ENCODE data around the gene MACROD2.

DNA sequence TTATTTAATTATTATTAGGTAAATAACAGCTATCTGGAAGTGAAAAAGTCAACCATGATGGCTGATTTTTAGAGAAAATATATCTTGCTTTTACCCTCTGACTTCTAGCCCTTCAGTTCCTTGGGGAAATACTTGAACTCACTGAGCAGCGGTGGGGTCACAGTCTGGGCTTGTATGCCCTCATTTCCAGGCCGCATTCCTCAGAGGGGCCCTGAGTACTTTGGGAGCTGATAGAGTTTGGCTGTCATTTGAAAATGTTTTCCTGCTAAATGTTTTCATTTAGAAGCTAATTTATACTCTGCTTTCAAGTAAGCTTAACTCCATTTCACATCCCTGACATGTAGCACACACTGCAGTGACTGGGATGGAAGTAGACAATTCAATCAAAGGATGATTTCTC lies 1549.4 kb downstream of the MACROD2 start:
- TF ChIP-seq, protein P1, sequence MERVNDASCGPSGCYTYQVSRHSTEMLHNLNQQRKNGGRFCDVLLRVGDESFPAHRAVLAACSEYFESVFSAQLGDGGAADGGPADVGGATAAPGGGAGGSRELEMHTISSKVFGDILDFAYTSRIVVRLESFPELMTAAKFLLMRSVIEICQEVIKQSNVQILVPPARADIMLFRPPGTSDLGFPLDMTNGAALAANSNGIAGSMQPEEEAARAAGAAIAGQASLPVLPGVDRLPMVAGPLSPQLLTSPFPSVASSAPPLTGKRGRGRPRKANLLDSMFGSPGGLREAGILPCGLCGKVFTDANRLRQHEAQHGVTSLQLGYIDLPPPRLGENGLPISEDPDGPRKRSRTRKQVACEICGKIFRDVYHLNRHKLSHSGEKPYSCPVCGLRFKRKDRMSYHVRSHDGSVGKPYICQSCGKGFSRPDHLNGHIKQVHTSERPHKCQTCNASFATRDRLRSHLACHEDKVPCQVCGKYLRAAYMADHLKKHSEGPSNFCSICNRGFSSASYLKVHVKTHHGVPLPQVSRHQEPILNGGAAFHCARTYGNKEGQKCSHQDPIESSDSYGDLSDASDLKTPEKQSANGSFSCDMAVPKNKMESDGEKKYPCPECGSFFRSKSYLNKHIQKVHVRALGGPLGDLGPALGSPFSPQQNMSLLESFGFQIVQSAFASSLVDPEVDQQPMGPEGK (CRISPR knock-in tag; IDR thresholded peaks at IDR 0.05; ENCODE audit: borderline replicate concordance): no peak
- TF ChIP-seq, protein P2, sequence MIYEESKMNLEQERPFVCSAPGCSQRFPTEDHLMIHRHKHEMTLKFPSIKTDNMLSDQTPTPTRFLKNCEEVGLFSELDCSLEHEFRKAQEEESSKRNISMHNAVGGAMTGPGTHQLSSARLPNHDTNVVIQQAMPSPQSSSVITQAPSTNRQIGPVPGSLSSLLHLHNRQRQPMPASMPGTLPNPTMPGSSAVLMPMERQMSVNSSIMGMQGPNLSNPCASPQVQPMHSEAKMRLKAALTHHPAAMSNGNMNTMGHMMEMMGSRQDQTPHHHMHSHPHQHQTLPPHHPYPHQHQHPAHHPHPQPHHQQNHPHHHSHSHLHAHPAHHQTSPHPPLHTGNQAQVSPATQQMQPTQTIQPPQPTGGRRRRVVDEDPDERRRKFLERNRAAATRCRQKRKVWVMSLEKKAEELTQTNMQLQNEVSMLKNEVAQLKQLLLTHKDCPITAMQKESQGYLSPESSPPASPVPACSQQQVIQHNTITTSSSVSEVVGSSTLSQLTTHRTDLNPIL (CRISPR knock-in tag; IDR thresholded peaks at IDR 0.05; ENCODE audit: low read depth): no peak
- TF ChIP-seq RARB (CRISPR knock-in tag; IDR thresholded peaks at IDR 0.05) (no peak), PPARA (CRISPR knock-in tag; IDR thresholded peaks at IDR 0.05; ENCODE audit: borderline replicate concordance) (no peak), ARNTL (CRISPR knock-in tag; IDR thresholded peaks at IDR 0.05; ENCODE audit: borderline replicate concordance, low read depth) (no peak), POU6F1 (CRISPR knock-in tag; IDR thresholded peaks at IDR 0.05; ENCODE audit: borderline replicate concordance, low read depth) (no peak), TSHZ2 (CRISPR knock-in tag; IDR thresholded peaks at IDR 0.05) (no peak), ZFP3 (CRISPR knock-in tag; IDR thresholded peaks at IDR 0.05) (no peak), ISL1 (CRISPR knock-in tag; IDR thresholded peaks at IDR 0.05) (no peak), ZNF565 (CRISPR knock-in tag; conservative IDR thresholded peaks at IDR 0.05; ENCODE audit: low read depth) (no peak), BACH2 (CRISPR knock-in tag; IDR thresholded peaks at IDR 0.05; ENCODE audit: borderline replicate concordance) (no peak), GLIS3 (CRISPR knock-in tag; IDR thresholded peaks at IDR 0.05) (no peak), CSDC2 (CRISPR knock-in tag; IDR thresholded peaks at IDR 0.05) (no peak), TCF4 (CRISPR knock-in tag; IDR thresholded peaks at IDR 0.05; ENCODE audit: borderline replicate concordance) (no peak)
